Activated effector memory CD4-positive, alpha-beta T cell treated with anti-CD3 and anti-CD28 coated beads, Interleukin-2, amount 50 U/mL, for 16 hours (primary cell): ENCODE results near the gene HEPACAM2.

Experiments
- DNase-seq: peaks from one replicate; pipeline ENCODE4 v3.0.0-alpha.2; 2020

The HEPACAM2 gene

DNA sequence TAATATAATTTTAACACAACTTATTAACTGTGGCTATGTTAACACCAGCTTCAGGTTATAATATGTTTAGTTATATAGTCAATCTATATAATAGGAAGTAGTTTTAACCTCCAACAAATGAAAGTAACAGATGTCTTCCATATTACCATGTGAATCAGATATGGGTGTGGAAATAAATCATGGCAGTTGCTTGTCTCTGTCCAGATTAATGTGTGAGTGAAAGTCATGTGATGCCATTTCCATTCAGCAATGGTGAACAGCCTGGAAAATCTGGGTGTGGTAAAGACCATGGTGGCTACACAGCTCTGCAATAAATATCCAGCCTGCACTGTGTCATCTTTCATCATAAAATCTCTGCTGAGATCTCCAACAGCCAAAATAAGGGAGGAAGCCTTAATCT is 27.8 kb downstream of the HEPACAM2 start:
- no peak for DNase-seq

DNA sequence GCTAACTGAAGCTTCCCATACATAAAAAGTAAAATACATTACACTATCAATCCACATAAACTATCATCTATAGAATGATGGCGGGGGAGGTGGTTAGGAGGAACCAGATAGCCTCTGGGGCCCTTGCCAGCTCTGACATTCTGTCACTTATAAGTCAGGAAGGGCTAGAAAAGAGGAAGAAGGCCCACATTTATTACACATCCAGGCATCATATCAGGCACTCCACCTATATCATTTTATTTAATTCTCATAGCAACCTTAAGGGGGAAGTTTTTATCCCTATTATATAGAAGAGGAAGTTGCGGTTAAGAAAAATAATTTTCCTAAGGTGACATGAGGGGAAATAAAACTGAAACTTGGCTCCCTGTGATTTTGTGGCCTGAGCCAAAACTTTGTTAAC is 29.9 kb downstream of the HEPACAM2 start:
- DNase-seq: no peak

DNA sequence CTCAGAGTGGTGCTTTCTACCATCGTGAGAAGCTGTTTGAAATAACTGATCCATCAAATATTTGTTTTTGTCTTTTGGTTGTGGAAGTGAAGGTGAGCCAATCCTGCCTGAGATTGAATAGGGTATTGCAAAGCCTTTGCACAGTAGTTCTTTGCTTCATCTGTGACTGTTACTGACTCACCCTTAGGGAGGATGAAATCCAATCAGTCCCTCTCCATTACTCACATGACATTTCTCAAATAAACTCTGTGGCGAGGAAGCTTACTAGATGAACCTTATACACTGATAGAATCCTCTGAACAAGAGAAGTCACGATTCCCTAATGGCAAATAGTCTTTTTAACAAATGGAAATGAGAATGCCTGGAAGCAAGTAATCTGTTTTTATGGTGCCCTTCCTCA is 31.9 kb downstream of the HEPACAM2 start:
- DNase-seq: no peak

DNA sequence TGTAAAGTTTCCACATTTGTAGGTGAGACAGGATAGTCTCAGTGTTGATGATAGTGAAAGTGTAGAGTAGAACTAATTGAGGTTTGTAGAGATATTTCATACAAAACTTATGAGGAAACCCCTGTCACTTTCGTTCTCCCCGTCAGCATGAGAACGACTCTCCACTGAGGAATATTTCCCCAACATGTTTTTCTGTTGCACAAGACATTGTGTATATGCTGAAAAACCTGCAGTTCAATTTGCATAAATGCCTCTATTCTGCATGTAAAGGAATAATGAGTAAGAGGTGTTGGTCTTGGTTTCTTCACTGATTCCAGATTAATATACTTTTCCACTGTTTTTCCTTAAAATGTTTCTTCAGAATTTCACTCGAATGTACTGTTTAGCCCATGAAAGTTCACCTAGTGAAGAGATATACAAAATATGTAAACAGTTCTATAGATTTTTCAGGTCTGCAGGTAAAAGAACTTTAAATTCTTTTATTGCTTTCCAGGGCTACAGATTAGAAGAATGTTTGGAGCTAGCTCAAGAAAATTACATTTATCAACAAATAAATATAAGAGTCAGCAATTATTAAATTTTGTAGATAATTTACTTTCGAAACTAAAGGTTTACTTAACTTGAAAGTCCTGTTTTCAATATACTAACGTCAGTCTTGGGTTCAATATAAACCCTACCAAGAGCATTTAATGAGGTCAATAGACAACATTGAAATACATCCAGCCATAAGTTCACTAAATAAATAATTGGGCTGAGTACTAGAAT is 37.2 kb downstream of the HEPACAM2 start:
- DNase-seq: no peak

DNA sequence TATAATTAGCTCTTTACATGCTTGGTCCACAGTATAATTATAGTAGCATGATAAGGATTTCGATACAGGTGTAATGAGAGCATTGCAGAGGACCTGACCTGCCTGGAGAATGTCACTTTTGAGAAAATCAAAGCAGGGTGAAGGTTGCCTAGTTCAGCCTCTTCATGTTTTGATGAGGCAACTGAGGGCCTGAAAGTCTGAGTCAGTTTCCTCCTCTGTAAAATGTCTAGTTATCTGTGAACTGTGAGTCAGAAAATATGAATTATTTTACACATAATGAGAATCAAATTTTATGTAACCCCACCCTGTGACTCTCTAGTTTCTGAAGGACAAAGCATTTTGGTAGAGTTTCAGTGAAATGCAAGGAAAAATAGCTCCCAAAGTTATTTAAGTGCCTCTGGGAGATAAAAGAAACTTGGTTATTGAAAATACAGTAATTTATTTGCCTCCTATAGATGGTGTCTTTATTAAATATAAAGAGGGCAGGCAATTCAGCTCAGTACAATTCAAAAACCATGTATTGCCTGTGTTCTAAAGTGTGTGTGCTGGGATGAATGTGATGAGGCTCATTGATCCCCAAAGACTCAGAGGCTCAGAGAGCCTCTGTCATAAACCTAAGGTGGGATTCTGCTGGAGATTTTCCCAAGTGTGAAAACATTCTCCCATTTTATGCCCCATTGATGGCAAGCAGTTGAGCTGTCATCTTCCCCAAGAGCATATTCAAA is 40.8 kb downstream of the HEPACAM2 start:
- DNase-seq: no peak

DNA sequence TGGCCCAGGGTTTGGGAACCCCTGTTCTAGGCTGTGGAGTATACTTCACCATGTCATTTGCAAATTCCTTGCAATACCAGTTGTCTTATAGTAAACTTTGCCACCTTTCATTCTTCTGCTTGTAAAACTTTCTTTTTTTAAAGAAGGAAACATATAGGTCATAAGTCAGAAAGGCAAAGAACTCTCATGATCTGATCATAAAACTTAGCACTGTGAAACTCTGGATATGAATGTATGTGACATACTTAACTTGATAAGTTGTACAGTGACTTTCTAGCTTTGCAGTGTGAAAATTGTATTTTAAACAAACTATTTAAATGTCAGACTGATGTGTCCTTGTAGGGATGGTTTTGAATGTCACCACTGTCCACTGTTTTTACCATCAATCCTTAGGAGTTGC is 47.1 kb downstream of the HEPACAM2 start:
- no peak for DNase-seq

DNA sequence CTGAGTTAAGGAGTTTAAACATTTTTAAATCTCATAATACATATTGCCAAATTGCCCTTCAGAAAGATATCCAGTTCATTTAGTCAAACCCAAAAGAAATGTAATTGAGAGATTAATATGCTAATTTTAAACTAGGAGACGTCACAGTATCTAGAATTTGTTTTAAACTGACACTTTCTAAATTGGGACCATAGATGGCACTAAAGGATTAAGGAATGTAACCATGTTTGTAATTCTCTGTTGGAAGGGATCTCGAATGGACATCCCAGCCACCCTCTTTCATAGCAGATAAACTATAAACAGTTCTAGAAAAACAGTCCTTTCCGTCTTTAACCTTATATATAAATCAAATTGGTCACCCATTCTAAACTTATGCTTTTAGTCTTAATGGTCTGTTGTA is 48.1 kb downstream of the HEPACAM2 start:
- no peak for DNase-seq

DNA sequence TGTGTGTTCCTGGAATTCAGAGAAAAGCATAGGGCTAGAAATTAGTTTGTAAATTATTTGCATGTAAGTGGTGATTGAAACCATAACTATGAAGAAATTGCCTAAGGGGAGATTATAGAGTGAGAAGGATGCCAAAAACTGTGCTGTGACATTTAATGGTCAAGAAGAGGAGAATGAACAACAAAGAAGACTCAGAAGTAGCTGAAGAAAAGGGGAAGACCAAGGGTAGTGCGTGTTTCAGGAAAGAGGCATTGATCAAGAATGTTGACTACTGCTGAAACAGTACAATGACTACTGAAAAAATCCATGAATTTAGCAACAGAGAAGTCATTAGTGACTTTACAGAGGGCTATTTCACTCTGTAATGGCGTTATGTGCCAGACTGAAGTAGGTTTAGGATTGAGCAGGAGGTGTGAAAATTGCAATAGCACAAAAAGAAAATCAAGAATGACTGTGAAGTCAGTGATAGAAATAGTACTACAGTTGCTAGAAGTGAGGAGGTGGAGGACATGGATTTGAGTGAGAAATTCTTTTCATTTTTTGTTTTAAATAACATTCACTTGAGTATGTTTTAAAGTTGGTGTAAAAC is 49.2 kb downstream of the HEPACAM2 start:
- DNase-seq: no peak

DNA sequence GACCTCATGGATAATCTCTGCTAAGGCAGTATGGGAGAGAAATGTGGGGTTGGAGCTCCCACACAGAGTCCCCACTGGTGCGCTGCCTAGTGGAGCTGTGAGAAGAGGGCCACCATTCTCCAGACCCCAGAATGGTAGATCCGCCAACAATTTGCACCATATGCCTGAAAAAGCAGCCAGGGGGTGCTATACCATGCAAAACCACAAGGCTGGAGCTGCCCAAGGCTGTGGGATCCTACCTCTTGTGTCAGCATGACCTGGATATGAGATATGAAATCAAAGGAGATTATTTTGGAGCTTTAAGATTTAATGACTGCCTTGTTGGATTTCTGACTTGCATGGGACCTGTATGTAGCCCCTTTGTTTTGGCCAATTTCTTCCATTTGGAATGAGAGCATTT is 51.0 kb downstream of the HEPACAM2 start:
- DNase-seq: no peak

DNA sequence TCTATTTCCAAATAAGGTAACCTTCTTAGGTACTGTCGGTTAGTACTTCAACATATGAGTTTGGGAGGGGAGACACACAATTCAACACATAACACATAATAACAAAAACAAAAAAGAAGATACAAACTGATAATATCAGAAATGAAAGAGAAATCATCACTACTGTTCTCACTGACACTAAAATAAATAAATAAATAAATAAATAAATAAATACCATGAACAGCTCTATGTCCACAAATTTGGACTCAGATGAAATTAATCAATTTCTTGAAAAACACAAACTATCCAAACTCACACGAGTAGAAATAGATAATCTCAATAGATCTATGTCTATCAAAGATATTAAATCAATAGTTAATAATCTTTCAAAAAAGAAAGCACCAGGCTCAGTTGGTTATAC is 53.6 kb downstream of the HEPACAM2 start:
- DNase-seq: no peak

DNA sequence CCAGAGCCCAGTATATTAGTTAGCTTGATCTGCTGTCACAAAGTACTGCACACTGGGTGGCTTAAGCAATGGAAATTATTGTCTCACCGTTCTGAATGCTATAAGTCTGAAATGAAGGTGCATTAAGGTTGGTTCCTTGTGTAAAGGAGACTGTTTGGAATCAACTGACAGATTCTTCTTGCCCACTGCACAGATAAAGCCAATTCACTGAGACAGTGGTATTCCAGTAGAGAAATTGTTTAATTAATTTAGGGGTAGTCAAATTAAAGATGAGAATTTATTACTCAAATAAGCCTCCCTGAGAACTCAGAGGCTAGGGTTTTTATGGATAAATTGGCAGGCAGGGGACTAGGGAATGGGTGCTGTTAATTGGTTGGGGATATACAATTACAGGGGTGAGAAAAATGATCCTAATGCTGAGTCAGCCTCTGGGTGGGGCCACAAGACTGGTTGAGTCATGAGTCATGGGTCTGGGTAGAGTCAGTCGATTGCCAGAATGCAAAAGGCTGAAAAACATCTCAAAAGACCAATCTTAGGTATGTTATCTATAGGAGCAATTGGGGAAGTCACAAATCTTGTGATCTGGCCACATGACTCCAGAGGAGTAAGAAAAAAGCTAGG is 54.6 kb downstream of the HEPACAM2 start:
- no peak for DNase-seq

DNA sequence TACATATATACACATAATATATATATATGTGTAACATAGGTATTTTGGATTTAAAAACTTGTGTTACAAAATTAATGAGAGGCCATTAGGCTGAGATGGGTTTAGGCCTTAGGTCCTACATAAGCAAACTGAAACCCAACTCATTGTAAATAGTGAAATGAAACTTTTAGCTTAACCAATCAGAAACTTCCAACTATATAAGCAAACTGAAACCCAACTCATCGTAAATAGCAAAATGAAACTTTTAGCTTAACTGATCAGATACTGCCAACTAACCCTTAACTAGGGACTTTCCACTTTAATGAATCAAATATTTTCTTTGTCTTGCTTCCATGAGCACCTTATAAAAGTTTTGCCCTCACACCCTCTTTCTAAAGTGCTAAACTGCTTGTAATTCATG is 60.8 kb downstream of the HEPACAM2 start:
- DNase-seq: no peak

DNA sequence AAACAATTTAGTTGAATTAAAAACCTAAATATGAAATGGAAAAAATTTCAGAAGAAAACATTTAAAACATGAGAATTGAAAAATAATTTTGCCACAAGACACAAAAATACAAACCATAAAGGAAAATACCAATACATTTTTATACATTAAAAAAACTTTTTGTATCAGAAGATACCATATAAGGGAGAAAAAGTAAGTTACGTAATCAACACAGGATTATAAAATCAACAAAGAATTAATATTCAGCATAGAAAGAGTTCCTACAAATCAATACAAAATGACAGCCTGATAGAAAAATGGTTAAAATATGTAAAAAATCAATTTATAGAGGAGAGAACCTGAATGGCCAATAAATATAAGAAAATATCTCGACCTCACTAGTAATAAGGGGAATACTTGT is 61.5 kb downstream of the HEPACAM2 start:
- no peak for DNase-seq

DNA sequence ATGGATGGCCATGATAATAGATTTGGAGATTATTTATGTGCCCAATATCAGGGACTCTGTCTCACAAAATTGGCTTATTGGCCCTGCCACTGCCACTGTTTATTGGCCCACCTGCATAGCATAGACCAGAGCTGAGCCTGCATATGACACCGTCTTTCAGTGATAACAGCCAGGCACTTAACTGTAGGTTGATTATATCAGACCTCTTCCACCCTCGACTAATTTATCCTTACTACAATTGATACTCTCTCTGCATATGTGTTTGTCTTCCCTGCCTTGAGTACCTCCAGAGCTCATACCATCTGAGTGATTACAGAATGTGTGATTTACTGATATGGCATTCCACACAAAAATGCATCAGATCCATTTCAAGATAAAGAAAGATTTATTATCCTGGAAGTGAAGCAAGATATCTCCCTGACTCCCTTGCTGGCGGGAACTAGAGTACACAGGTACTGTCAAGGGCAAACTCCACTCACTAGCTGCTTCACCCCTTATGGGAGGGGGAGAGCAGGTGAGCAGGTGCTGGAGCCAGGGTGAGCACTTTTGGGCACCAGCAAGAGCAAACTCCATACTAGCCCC is 65.0 kb downstream of the HEPACAM2 start:
- no peak for DNase-seq

DNA sequence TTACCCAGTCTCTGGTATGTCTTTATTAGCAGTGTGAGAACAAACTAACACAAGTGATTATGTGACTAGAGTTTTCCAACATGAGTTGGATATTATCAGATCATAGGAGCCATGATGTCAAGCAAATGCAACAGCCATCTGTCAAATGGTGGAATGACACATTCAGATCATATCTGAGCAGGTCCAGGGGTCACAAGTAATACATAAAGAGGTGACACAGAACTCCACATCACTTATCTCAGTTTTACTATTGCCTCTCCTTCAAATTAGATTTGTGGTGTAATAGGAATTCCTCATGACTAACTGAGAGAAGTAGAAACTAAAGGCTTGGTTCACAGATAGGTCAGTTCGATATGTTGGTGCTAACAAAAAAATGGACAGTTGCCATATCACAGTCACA is 65.9 kb downstream of the HEPACAM2 start:
- DNase-seq: no peak

DNA sequence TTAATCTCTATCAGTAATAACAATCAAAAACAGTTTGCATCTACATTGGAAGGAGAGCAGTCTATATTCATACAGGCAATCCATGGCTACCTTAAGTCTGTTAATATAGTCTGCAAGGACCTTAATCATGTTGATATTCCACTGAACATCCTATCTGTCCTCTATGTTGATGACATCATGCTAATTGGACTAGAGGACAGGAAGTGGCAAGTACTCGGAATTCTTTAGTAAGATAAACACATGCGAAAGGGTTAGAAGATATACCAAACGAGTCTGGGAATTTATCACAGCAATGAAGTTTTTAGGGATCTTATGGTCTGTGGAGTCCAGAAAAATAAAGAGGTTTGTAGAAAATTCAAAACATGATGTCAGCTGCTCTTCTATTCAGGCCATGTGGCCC is 66.8 kb downstream of the HEPACAM2 start:
- DNase-seq: no peak

DNA sequence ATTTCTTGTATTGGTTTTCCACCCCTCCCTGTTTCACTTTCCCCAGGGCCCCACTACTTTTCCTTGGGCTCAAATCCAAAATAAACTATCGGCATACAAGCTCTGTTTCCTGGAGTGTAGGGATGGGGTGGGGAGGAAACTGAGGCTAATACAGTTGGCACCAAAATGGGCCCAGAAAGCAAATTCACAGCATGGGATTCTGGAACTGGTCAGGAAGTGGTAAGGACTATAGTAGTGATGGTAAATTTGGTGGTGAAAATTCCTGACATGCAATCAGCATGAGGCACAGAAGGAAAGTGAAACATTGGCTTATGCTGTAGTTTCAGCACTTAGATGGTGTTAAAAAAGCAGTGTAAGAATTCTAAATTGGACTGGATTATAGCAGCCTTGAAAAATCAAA is 69.4 kb downstream of the HEPACAM2 start:
- DNase-seq: no peak

DNA sequence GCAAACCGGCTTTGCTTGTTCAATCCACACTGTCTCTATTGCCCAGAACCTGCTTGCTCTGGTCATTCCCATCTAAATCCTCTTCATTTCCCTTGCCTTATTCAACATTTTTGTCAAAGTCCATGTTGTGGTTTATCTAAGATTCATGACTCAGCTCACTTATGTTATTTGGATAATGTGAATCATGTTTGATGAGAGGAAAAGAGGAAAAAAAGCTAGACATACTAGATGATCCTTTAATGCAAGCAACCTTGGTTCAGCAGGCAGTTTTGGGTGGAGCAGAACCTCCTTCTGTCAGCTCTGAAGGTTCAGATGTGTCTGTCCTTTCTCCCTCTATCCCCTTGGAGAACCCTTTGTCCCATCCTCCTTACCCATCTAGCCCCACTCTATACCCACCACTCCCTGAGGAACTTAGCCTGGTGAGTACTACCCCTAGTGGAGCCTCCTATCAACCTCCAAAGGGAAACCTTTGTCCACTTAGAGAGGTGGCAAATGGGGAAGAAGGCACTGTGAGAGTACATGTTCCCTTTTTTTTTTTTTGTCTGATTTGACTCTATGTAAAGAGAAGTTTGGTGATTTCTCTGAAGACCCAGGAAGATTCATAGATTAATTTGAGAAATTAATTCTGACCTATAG is 76.0 kb downstream of the HEPACAM2 start:
- DNase-seq: no peak

DNA sequence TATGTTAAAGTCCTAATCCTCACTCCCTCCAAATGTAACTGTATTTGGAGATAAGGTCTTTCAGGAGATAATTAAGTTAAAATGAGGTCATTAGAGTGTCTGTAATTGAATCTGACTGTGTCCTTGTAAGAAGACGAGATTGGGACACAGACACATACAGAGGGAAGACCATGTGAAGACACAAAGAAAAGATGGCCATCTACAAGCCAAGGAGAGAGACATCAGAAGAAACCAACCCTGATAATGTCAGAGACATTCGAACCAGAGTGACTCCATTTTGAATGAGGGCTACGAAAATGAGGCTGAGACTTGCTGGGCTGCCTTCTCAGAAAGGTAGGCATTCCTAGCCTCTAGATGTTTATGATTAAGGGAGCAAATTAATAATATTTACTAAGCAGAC is 77.5 kb downstream of the HEPACAM2 start:
- DNase-seq: no peak

DNA sequence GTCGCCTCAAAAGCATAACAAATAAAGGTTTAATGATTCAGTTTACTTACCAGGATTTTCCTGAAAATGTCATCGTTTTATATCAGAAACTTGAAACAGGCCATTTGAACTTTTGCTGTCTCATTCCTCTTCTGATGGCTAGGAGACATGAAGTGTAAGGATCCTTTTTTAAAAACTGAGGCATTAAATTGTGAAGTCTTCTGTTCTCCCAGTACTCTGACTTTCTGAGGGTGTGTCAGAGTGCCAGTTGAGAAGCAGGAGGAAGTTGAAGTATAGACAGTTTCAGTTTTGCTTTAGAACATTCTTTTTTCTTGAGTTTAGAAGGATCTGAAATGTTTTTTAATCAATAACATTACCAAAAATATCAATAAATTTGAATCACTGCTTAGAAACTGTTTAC is 78.1 kb downstream of the HEPACAM2 start, which contains the start of gene SAMD9L:
SAMD9L (minus strand) TSS at position 242 of the 400 bp plus-strand sequence. CDS start 12,414 bp downstream, outside the sequence.
- DNase-seq: no peak

DNA sequence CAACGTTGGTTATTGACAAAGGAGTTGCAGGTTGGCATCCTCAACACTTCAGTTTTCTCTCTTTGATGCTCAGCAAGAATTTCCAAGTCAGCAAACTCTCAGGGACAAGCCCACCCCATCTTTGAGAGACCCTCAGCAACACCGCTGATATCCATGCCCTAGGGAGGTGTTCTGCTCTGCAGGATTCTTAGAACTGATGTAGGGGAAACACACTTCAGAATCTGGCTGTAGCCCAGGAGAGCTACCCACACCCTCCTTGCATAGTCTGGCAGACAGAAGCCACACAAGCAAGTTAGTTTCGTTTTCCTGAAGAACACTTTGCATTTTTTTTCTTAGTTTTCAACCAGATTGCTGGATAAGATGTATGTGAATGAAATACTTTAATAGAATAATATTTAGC is 78.9 kb downstream of the HEPACAM2 start:
- DNase-seq: peak; percentile 76

DNA sequence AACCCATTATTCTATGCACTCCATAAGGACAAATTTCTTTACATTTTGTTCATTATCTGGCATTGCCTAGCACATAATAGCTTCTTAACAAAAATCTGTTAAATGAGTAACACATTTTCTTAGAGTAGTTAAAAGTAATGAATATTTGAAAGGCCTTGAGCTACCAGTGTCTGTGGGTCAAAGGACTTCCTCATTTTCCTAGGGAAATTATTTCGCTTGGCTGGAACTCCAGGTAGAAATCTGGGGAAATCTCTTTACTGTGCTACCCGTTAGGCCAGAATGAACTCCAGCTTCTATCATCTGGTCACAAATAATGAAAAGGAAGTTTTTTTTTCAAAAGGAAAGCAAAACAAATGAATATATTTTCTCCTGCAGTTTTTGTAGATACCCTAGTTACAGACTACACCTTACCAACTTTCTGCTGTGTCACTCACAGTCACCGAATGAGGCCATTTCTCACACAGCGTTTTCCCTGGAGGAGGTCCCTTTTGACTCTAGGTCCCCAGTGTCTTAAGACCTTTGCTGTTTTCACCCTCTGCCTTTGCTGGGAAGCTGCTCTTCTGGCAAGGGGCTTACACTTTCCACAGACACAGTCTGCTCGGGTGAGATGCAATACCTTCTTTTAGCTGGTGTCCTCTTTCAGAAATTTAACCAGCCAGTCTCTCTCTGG is 79.7 kb downstream of the HEPACAM2 start:
- DNase-seq: no peak
